Measurements from ENCODE around the gene SF3A2.

The SF3A2 gene

GRCh38 chr19:2255112-2255845 lies 18.7 kb downstream of the SF3A2 start:
- DNase-seq, result no peak

GRCh38 chr19:2255982-2256685 lies 19.5 kb downstream of the SF3A2 start, which contains the start of gene JSRP1:
Gene JSRP1, minus strand, starts transcription at chr19:2256417. Its CDS starts 1,103 bp downstream, at chr19:2255314.
- no peak for DNase-seq

GRCh38 chr19:2259336-2259735 lies 22.7 kb downstream of the SF3A2 start:
- no peak for DNase-seq

- DNase-seq, result no peak
These were observed 23.7 kb downstream of the SF3A2 start for GRCh38 chr19:2260341-2260805.

- DNase-seq, result no peak
These were observed 25.0 kb downstream of the SF3A2 start for GRCh38 chr19:2261438-2262172.

- peak; percentile 28 for DNase-seq
These were observed 29.8 kb downstream of the SF3A2 start for GRCh38 chr19:2266183-2266993.

- DNase-seq, result no peak
These were observed 31.8 kb downstream of the SF3A2 start for GRCh38 chr19:2268480-2268830.

- no peak for DNase-seq
These were observed 32.2 kb downstream of the SF3A2 start for GRCh38 chr19:2268861-2269243.

- peak; percentile 72 for DNase-seq
These were observed 32.9 kb downstream of the SF3A2 start for GRCh38 chr19:2269244-2270156.

GRCh38 chr19:2270157-2270422 lies 33.5 kb downstream of the SF3A2 start:
- no peak for DNase-seq

- no peak for DNase-seq
These were observed 34.0 kb downstream of the SF3A2 start for GRCh38 chr19:2270423-2271233.

GRCh38 chr19:2271234-2272103 lies 34.8 kb downstream of the SF3A2 start:
- no peak for DNase-seq

- DNase-seq, result peak; percentile 38
These were observed 36.9 kb downstream of the SF3A2 start for GRCh38 chr19:2273356-2274184.

GRCh38 chr19:2274185-2274711 lies 37.6 kb downstream of the SF3A2 start:
- no peak for DNase-seq

GRCh38 chr19:2274931-2275535 lies 38.4 kb downstream of the SF3A2 start:
- DNase-seq, result no peak

- no peak for DNase-seq
These were observed 39.2 kb downstream of the SF3A2 start for GRCh38 chr19:2275588-2276428.

GRCh38 chr19:2276429-2276986 lies 39.9 kb downstream of the SF3A2 start:
- DNase-seq, result no peak
